Measurements from ENCODE around the gene GLIPR2. TPM values are rescaled to one million over a fixed set of nuclear protein-coding genes. Genes with fewer than 3 reads are reported as not detected.

GLIPR2 gene
- total and polyA plus RNA-seq, 2 of the 13 experiments (the other 11 are each of a cell fraction or from before 2014, with no cell fraction given), result 0.08 to 0.42 TPM

DNA sequence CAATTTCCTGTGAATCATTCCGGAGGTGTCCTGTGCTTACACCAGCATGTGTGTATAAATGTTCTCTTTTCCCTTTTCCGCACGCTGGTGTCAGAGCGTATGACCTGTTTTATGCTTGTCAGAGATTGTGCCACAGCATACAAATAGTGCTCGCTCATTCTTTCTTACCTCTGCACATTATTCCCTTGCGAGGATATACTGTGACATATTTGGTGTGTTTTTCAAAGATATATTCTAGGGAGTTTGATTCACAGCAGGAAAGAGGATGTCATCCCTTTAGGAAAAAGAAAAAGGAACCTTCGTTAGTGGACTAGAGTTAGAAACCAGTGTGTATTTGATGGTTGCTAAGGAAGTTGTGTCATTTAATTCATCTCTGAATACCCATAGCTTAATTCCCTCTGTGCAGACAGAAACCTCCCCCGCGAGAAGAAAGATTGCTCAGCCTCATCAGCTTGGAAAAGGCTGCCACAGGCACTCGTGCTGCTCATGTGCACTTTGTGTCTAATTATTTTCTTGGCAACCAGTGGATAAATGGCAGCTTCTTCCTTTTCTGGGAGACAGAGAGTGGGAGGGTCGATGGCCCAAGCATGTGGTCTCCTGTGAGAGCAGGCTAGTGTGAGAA, 17.9 kb downstream of the GLIPR2 start:
- DNase-seq (ENCODE audit: low spot score) (no peak), ATAC-seq (no peak), FAIRE-seq (no peak)
- Histone ChIP-seq H3K79me2 (ENCODE audit: insufficient read depth, low read length) (no peaks in the 10 kb centered on the region), H3K27me3 (ENCODE audit: control insufficient read depth in 1 of 2, insufficient read depth in 2 of 2, low read length in 2 of 2) (peaks cover 1 to 5% of the 10 kb centered on the region in 2 experiments; a peak in 2 of 5 replicates), H2AFZ (ENCODE audit: low read length) (no peak overlapping the region), H3K9ac (ENCODE audit: insufficient read depth, low read depth, low read length) (no peak overlapping the region), H4K20me1 (ENCODE audit: insufficient read depth, low read length) (no peaks in the 10 kb centered on the region), H3K27ac (ENCODE audit: extremely low read length, insufficient read depth, low read length) (no peak overlapping the region), H3K9me3 (ENCODE audit: low read length) (no peaks in the 10 kb centered on the region), H3K4me2 (ENCODE audit: low read depth, low read length) (no peak overlapping the region), H3K4me1 (ENCODE audit: insufficient read depth, low read length) (peaks cover 23% of the 10 kb centered on the region), H3K36me3 (replicated peaks in 1 of 2; ENCODE audit: control insufficient read depth in 1 of 2, insufficient read depth in 2 of 2, low read length in 2 of 2) (no peaks in the 10 kb centered on the region), H3K4me3 (replicated peaks in 1 of 3; ENCODE audit: insufficient read depth in 1 of 3, low read depth in 2 of 3, low read length in 3 of 3) (no peak overlapping the region)
- BruUV-seq (replicated peaks), result no TSS peak
- TF ChIP-seq, protein P1, sequence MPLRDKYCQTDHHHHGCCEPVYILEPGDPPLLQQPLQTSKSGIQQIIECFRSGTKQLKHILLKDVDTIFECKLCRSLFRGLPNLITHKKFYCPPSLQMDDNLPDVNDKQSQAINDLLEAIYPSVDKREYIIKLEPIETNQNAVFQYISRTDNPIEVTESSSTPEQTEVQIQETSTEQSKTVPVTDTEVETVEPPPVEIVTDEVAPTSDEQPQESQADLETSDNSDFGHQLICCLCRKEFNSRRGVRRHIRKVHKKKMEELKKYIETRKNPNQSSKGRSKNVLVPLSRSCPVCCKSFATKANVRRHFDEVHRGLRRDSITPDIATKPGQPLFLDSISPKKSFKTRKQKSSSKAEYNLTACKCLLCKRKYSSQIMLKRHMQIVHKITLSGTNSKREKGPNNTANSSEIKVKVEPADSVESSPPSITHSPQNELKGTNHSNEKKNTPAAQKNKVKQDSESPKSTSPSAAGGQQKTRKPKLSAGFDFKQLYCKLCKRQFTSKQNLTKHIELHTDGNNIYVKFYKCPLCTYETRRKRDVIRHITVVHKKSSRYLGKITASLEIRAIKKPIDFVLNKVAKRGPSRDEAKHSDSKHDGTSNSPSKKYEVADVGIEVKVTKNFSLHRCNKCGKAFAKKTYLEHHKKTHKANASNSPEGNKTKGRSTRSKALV (CRISPR knock-in tag; IDR thresholded peaks at IDR 0.05), result no peak
- no peak for TF ChIP-seq ATF7-NPFF (CRISPR knock-in tag; IDR thresholded peaks at IDR 0.05; ENCODE audit: low read depth)
- no peak for TF ChIP-seq TAF15 (IDR thresholded peaks at IDR 0.05; ENCODE audit: low read depth, low read length, poor library complexity, severe bottlenecking)
- no peak for TF ChIP-seq ZNF451 (CRISPR knock-in tag; IDR thresholded peaks at IDR 0.05)
- TF ChIP-seq ZNF557 (CRISPR knock-in tag; IDR thresholded peaks at IDR 0.05), result no peak
- no peak for TF ChIP-seq MTERF4 (CRISPR knock-in tag; IDR thresholded peaks at IDR 0.05)
- no peak for TF ChIP-seq U2AF2 (IDR thresholded peaks at IDR 0.05; ENCODE audit: low read depth, low read length)
- TF ChIP-seq BRCA1 (CRISPR knock-in tag; IDR thresholded peaks at IDR 0.05), result no peak
- TF ChIP-seq TIGD3 (CRISPR knock-in tag; IDR thresholded peaks at IDR 0.05; ENCODE audit: borderline replicate concordance), result no peak
- TF ChIP-seq CSRNP2 (CRISPR knock-in tag; conservative IDR thresholded peaks at IDR 0.05; ENCODE audit: low read depth), result no peak
- TF ChIP-seq HNRNPL (IDR thresholded peaks at IDR 0.05; ENCODE audit: low read depth, low read length), result no peak
- no peak for TF ChIP-seq RELA (CRISPR knock-in tag; IDR thresholded peaks at IDR 0.05)
- ChIA-PET POLR2A (no interaction called here), CTCF (ENCODE audit: low intra/inter-chr PET ratio, low total read pairs) (no interaction called here)
- 51% methylated on average over 11 of the region's 11 CpGs for WGBS (ENCODE audit: low lambda C conversion rate)
- in situ Hi-C loops (cut with HindIII; ENCODE audit: extremely low pct_ligation_motif_present, low pct_unique_long_range_greater_than_20kb), result no loop called here
- intact Hi-C loops (cut with micrococcal nuclease; ENCODE audit: unreplicated experiment), result no loop called here
